Measurements from ENCODE around the gene UCN2.

DNA sequence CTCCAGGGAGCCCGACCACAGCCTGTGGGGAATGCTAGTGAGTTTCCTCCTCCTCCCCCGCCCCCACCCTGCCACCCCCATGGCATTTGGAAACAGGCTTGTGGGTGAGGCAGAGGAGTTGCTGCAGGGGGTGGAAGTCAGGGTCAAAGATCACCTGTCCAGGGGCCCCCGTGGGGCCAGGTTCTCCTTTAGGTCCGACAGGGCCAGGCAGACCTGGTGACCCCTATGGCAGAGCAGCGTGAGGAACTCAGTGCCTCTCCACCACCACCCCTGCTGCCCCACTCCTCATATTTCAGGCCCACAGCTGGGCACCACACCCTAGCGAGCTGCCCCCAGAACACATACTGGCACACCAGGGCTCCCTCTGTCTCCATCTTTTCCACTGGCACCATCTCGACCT lies 8.9 kb upstream of the UCN2 start:
- TF ChIP-seq, protein P1, sequence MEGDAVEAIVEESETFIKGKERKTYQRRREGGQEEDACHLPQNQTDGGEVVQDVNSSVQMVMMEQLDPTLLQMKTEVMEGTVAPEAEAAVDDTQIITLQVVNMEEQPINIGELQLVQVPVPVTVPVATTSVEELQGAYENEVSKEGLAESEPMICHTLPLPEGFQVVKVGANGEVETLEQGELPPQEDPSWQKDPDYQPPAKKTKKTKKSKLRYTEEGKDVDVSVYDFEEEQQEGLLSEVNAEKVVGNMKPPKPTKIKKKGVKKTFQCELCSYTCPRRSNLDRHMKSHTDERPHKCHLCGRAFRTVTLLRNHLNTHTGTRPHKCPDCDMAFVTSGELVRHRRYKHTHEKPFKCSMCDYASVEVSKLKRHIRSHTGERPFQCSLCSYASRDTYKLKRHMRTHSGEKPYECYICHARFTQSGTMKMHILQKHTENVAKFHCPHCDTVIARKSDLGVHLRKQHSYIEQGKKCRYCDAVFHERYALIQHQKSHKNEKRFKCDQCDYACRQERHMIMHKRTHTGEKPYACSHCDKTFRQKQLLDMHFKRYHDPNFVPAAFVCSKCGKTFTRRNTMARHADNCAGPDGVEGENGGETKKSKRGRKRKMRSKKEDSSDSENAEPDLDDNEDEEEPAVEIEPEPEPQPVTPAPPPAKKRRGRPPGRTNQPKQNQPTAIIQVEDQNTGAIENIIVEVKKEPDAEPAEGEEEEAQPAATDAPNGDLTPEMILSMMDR (IDR thresholded peaks at IDR 0.05): no peak
- no peak for TF ChIP-seq POLR2A (IDR thresholded peaks at IDR 0.05)

Measured in testis (tissue), 2 donors.